ENCODE results near the gene NMU.

GRCh38 chr4:55578341-55579010 is 57.6 kb downstream of the NMU start:
- TF ChIP-seq CTCF (IDR thresholded peaks at IDR 0.05; ENCODE audit: borderline replicate concordance, extremely low read depth, low read length, poor library complexity, severe bottlenecking) (no peak), EZH2 (IDR thresholded peaks at IDR 0.05; ENCODE audit: borderline replicate concordance, low read depth, low read length, severe bottlenecking) (no peak)
